Inflammatory macrophage treated with lipopolysaccharide for 1 hour (primary cell): ENCODE data around the gene CHDH.

Experiments
- DNase-seq, 2 donors: peaks; one replicate each; pipeline ENCODE4 v3.0.0-alpha.2; 2020 to 2022

Gene CHDH

DNA sequence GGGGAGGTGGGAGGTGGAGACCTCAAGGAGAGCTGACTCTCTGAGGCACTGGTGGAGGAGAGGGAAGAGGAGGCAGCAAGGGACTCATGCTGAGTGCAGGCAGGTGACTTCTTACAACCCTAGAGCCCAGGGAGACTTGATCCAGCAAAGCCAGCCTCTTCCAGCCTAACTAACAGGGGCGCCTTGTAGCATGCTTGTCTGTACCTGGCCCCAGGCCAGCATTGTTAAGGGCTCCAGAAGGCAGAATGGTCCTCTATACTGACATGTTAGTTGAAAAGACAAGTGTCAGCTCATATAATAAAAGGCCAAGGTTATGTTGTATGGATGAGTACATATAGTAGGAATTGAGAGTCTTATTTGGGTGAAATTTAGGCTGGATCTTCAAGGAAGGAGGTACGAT, 65.4 kb downstream of the CHDH start:
- no peak for DNase-seq

DNA sequence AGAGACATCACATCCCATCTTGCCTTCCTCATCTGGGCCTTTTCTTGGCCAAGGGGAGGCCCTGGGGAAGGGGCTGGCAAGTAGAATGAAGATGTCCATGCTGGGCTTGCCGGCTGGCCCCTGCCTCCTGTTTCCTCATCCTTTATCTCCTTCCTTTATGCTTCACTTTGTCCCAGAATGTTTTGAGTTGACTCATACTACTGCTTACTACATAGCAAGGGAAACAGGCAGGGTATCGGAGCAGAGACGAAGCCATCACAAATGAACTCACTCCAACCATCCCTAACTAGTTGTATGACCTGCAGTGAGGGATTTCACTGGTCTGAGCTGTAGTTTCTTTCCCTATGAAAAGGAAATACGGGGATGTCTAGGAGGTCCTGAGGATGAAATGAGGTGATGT, 66.0 kb downstream of the CHDH start:
- no peak for DNase-seq

DNA sequence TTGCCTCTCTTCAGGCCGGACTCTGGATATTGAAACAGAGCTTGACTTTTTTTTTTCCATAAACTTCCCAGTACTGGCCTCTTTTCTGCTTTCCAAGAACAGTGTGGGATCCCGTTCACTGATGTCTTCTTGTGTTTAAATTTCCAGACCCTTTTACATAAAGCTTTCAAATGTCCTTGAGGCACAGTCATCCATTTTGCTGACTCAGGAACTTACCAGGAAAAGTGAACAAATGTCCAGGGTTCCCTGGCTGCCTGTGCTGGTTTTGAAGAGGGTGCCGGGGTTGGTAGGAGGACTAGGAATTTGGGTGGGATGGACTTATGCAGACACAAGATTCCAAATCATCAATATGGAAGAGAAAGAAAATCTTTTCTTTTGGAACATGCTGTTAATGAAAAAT, 68.1 kb downstream of the CHDH start:
- no peak for DNase-seq

DNA sequence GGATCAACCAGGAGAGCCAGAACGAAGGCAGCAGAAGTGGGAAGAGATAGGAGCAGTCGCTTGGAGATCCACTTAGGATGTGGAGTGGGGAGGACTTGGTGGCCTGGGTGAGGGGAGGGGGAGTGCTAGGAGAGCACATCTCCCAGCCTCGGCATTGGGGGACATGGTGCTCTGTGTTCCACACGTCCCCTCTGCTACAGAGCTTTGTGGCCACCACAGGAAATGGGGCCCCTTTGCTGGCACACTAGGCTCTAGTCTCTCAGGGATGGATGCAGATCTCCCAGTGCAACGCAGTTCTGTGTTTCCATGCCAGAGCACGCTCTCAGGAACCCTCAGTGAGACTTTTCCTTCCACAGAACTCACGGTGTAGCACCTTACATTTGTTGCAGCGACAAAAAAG, 68.8 kb downstream of the CHDH start:
- no peak for DNase-seq

DNA sequence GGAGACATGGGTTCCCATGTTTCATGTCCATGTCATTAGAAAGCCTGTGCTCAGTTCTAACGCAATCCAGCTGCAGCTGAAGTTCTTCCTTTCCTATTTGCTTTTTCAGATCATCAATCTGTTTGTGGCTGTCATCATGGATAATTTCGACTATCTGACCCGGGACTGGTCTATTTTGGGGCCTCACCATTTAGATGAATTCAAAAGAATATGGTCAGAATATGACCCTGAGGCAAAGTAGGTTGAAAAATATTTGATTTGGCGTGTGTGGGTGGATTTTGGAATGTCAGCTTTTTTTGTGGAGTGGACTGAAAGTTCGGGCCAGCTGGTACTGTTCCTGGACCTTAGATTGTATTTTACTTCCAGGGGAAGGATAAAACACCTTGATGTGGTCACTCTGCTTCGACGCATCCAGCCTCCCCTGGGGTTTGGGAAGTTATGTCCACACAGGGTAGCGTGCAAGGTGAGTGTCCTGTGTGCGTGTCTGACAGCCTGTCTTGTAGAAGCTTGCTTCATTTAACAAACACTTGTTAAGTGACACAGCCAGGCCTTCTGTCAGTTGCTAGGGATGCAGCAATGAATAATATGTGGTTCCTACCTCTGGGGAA, 69.6 kb downstream of the CHDH start:
- no peak for DNase-seq

DNA sequence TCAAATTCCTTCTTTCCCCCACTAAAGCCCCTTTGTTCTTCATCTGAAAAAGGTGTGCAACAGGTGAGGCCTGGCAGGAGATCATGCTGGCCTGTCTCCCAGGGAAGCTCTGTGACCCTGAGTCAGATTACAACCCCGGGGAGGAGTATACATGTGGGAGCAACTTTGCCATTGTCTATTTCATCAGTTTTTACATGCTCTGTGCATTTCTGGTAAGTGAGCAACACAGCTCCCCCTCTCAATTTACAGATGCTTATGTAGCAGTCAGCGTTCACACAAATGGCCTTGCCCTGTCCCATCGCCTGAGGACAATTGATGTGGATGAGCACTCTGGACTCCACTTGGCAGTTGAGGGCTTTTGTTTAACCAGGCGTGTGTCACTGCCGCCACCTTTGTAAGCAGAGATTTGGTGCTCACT, 70.4 kb downstream of the CHDH start:
- no peak for DNase-seq

DNA sequence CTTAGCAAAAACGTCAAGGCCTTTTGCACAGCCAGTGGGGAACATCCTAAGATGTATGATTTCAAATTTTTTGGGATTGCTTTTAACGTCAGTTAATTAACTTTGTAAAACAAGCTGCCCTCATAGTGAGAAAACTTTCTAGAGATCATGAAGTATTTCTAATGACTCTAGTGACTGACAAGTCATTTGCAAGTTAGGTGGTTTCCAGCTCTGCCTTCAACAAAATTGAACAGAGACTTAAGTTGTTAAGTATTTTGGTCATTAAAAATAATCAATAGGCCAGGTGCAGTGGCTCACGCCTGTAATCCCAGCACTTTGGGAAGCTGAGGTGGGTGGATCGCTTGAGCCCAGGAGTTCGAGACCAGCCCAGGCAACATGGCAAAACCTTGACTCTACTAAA, 71.2 kb downstream of the CHDH start:
- DNase-seq = no peak

DNA sequence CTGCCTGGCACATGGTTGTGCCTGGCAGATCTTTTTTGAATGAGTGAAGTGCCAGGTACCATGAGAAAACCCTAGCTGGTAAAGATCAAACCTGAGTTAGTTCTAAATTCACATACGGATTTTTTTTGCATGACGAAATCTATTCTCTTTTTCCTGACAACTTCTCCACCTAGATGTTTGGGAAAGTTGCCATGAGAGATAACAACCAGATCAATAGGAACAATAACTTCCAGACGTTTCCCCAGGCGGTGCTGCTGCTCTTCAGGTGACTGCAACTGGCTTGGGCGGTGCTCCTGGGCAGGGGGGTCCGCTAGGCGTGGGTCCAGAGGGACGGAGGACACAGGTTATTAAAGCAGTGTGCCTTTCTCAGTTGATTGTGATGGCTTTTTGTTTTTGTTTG, 71.8 kb downstream of the CHDH start:
- DNase-seq = no peak

DNA sequence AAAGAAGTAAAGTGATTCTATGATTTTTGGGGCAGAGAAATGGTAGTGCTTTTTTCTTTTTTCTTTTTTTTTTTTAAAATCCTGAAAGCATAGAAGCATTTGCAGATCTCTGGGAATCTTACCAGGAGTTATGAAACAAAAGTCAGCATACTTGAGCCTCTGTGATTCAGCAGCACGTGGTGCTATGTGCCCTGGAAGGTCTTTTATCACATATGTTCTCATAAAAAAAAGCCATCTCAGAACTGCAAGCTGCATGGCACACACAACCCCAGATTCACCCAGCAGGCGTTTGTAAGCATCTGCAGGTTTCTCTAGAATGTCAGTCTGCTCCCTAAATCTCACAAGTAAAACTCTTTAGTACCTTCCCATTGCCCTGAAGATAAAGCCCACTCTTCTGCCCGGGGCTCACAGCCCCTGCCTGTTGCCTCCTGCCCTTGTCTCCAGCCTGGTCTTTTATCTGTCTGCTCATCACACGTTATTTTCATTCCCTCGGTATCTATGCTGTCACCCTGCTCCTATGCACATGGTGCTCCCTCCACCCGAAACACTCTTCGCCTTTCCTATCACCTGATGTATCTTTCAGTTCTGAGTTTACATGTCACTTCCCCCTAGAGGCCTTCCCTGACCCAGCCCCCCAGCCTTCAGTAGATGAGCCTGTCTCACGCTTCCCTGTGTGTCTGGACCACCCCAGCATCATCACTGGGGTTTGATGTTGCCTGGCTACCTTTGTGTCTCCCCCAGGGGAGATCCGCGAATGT, 72.4 kb downstream of the CHDH start:
- peak in 1 of 2 donors; percentile 16 for DNase-seq

DNA sequence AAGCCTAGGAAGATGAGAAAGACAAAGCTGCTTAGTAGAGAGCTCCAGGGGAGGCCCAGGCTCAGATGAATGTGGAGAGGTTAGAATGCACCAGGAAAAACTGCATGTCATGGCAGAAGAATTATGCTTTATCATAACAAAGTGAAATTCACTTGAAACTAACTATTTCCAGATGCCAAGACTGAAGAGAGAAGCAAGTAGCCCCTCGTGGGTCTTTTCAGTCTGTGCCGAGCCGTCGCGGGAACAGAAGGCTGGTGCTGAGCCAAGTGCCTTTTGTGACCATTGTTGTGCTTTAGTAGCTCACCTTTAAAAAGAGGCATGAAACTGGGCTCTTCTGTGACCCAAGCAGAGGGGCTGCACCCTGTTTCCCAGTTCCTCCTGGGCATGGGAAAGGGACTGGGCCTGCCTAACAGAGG, 73.2 kb downstream of the CHDH start:
- no peak for DNase-seq

DNA sequence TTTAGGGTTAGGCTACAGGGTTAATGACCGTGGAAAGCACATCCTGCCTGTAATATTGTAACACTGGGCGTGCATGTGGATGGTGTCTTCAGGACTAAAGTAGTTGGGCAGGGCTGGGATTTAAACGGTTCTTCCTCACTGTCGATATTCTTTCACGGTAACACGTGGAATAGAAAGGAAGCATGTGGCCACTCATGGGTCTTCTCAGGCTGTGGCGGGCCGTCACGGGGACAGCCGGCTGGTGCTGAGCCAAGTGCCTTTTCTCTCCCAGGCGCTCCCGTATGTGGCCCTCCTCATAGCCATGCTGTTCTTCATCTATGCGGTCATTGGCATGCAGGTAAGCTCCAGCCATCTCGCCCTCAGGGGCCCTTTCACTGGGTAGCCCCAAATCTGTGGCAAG, 73.7 kb downstream of the CHDH start:
- no peak for DNase-seq

DNA sequence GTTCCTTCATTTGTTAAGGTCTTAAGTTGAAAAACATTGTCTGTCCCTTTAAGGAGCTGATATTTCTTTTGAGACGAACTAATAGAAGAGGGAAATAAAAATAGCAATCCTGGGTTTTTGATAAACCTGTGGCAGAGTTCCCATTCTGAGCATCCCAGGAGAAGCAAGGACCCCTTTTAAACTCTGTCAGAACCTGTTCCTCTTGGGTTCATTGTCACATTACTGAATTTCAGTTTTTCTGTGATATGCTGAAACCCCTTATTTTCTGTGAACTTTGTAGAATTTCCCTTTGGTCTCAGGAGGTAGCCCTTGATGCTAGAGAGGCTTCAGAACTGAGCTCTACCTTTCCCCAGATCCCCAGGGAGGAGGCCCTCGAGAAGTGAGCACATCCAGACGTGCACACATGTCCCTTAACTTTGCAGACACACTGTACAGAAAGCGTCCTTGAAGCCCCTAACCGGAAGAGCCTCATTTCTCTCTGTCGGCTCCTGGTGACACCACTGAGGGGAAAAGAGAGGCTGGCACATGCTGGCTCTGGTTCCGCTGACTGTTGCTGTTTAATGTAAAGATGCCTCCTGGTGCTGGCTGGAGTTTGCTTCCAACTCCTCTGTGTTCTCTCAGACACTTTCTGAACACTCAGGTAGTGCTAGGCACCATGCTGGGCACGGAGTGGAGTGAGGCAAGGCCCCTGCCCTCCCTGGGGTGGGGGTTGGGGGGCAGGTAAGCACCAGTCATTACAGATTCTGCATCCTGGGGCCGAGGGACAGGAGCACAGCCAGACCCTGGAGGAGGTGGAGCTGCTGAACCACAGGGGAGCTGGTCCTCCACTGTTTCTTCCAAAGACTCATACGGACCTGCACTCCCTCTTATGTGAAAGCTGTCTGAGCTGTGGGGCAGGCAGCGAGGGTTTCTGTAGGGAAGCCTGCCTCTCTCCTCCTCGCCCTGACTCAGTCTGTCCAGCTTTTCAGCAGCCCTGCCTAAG, 77.5 kb downstream of the CHDH start:
- DNase-seq = no peak

DNA sequence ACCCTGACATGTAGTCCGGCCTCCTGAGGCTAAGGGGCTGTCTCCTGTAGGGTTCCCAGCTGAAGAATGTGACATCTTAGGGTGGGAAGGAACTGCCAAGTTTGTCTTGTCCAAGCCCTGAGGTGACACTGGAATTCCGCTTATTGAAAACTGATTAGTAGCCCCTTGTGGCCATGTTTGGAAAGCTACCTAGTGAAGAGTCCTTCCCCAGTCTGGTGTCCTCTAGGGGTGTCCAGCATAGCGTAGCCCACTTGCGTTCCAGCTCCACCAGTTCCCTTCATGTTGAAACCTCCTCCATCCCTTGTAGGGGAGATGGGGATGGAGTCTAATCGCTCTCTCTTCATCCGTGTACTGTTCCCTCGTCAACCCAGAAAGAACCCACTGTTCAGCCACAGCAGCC, 79.5 kb downstream of the CHDH start:
- DNase-seq = no peak

DNA sequence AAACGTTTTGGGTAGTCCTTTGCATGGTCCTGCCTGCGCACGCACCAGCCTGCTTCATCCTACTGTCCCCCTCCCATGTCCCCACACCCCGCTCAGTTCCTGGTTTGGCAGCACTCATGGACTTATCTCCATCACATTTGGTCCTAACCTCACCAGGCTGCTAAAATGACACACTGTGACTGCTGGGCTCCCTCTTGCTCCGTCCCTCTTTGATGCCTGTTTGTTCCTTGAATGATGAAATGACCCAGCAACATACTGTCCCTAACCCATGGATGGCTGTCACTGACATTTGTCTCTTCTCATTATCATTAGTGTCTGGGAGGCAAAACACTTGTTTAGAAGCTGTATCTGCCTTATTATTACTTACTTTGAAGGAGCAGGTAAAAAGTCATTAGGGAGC, 80.5 kb downstream of the CHDH start:
- DNase-seq = no peak

DNA sequence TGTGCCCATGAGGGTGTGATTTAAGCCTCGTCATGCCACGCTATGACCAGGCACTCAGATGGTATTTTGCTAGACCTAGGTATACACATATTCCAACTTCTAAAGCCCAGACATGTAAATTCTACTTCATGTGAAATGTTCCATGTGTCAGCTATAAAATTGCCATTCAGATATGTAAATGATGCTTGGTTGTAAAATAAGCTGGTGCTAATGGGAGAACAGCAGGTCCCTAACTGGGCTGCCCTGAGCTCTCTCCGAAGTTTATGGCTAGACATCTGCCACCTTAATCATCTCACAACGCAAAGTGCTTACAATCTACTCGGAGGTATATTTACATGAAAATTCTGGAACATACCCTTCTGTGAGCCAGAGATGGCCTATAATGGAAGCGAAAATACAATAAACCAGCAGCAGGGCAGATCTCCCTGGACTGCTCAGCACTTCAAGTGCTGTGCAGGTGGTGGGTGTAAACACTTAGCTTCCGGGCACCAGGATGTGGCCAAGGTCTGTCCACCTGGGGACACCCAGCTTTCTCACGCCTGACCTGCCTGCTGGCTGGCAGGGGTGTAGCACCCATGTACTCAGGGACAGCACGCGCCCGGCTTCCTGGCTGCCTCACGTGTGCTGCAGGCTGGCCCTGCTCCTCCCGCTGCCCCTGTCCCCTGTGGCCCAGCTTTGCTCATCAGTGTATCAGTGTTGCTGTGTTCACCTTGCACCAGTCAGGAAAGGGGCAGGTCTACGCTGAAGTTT, 82.0 kb downstream of the CHDH start:
- DNase-seq = no peak

DNA sequence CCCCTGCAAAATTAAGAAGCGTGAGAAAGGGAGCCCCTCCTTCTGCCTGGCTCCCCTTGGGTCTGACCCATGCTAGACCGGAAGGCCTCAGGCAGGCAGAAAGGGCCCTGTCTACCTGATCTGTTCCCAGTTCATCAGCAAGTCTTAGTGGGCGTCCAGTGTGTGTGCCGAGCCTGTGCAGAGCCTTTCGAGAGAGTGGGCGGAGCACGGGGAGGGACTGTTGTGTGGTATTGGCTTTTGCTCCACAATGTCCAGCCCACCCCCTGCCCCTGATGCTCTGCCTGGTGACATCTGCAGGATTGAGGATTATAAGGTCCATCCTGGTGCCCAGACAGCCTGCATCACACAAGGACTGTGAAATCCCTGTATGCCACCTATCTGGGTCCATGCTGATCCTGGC, 82.9 kb downstream of the CHDH start:
- DNase-seq = no peak
